Measurements from ENCODE around the gene FAM72B.
"Not testable (repeated sequence)": the region's sequence is repeated elsewhere in the genome, so short reads cannot be mapped to it uniquely, and the experiment has no call there.

DNA sequence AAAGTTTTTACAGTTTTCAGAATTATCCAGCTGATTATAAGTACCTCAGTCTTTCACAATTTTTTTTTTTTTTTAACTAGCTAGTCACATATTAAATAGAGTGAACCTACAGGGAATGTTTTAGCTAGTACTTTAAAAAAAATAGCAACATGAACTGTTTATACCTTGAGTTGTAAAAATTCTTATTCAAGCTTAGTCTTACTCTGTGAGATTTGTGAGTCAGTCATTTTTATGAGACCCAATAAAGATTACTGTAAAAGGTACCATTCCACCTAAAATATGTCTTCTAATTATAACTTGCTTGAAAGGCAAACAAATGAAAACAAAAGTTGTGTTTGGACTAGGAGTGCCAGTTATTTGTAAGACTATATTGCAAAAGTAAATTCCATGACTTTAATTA lies 5.9 kb downstream of the FAM72B start:
- not testable (repeated sequence) for TF ChIP-seq EZH2 (IDR thresholded peaks at IDR 0.05; ENCODE audit: borderline replicate concordance); EZH2phosphoT487 (IDR thresholded peaks at IDR 0.05; ENCODE audit: low read depth, severe bottlenecking, unreplicated experiment)
- TF ChIP-seq, protein P1, sequence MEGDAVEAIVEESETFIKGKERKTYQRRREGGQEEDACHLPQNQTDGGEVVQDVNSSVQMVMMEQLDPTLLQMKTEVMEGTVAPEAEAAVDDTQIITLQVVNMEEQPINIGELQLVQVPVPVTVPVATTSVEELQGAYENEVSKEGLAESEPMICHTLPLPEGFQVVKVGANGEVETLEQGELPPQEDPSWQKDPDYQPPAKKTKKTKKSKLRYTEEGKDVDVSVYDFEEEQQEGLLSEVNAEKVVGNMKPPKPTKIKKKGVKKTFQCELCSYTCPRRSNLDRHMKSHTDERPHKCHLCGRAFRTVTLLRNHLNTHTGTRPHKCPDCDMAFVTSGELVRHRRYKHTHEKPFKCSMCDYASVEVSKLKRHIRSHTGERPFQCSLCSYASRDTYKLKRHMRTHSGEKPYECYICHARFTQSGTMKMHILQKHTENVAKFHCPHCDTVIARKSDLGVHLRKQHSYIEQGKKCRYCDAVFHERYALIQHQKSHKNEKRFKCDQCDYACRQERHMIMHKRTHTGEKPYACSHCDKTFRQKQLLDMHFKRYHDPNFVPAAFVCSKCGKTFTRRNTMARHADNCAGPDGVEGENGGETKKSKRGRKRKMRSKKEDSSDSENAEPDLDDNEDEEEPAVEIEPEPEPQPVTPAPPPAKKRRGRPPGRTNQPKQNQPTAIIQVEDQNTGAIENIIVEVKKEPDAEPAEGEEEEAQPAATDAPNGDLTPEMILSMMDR (IDR thresholded peaks at IDR 0.05; ENCODE audit: poor library complexity), result not testable (repeated sequence)

Data from hepatocyte (in vitro differentiated cells).